Measurements from ENCODE around the gene IRX4. TPM values are rescaled to one million over a fixed set of nuclear protein-coding genes. Genes with fewer than 3 reads are reported as not detected.

The IRX4 gene
- total RNA-seq, 3 donors from 2014 or later = not detected

- Histone ChIP-seq H3K4me3 (no peak overlapping the region), H3K36me3 (ENCODE audit: low read depth) (no peaks in the 10 kb centered on the region), H3K9me3 (no peaks in the 10 kb centered on the region), H3K4me1 (ENCODE audit: low read depth) (peaks cover 2% of the 10 kb centered on the region)
- TF ChIP-seq CTCF (IDR thresholded peaks at IDR 0.05) = no peak
- DNase-seq (no peak), ATAC-seq (no peak)
- intact Hi-C loops (cut with DNase I, micrococcal nuclease) = no loop called here
These were observed 22.6 kb downstream of the IRX4 start for GRCh38 chr5:1860021-1860610.

DNA sequence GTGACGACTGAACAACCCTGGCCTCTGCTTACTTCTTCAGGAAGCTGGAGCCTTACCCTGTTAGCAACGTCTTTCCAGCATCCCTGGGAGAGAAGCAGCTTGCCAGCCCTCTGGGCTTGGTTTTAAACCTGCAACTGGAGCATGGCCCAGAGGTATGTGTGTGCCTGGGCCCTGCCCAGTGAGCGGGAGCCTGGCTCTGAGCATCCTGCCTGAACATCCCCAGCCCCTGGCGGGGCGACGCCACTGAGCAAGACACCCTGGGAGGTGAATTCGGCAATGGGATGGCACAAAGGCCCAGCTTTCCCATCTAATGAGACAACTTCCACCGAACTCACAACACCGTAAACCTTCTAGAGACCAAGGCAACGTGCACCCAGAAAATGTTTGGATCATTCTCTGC lies 23.6 kb downstream of the IRX4 start:
- Histone ChIP-seq H3K4me3 (no peak overlapping the region), H3K9me3 (no peaks in the 10 kb centered on the region), H3K36me3 (ENCODE audit: low read depth) (no peaks in the 10 kb centered on the region), H3K4me1 (ENCODE audit: low read depth) (no peaks in the 10 kb centered on the region)
- TF ChIP-seq CTCF (IDR thresholded peaks at IDR 0.05) = no peak
- DNase-seq = no peak
- intact Hi-C loops (cut with DNase I, micrococcal nuclease) = no loop called here
- no peak for ATAC-seq

GRCh38 chr5:1858436-1858835 lies 24.3 kb downstream of the IRX4 start:
- intact Hi-C loops (cut with DNase I, micrococcal nuclease) = no loop called here
- TF ChIP-seq CTCF (IDR thresholded peaks at IDR 0.05) = no peak
- Histone ChIP-seq H3K9me3 (no peaks in the 10 kb centered on the region), H3K36me3 (ENCODE audit: low read depth) (no peaks in the 10 kb centered on the region), H3K4me3 (no peak overlapping the region), H3K4me1 (ENCODE audit: low read depth) (no peaks in the 10 kb centered on the region)
- no peak for ATAC-seq
- DNase-seq = no peak

DNA sequence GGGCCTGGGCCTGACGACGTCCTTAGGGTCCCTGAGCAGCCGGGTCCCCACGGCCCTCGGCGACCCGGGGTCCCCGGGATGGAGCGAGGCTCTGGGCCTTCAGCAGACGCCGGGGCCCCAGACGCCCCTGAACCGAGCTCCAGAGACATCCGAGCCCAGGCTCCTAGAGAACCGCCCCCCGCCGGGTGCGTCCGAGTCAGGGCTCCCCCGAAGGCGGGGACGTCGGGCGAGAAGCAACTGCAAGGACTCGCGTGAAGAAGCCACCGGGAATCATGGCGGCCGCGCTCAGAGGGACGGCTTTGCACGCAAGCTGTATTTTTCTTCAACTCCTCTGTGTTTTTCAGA lies 25.5 kb downstream of the IRX4 start:
- no peak for TF ChIP-seq CTCF (IDR thresholded peaks at IDR 0.05)
- Histone ChIP-seq H3K9me3 (no peaks in the 10 kb centered on the region), H3K4me1 (ENCODE audit: low read depth) (no peaks in the 10 kb centered on the region), H3K36me3 (ENCODE audit: low read depth) (no peaks in the 10 kb centered on the region), H3K4me3 (no peak overlapping the region)
- intact Hi-C loops (cut with DNase I, micrococcal nuclease) = no loop called here
- DNase-seq (no peak), ATAC-seq (no peak)

DNA sequence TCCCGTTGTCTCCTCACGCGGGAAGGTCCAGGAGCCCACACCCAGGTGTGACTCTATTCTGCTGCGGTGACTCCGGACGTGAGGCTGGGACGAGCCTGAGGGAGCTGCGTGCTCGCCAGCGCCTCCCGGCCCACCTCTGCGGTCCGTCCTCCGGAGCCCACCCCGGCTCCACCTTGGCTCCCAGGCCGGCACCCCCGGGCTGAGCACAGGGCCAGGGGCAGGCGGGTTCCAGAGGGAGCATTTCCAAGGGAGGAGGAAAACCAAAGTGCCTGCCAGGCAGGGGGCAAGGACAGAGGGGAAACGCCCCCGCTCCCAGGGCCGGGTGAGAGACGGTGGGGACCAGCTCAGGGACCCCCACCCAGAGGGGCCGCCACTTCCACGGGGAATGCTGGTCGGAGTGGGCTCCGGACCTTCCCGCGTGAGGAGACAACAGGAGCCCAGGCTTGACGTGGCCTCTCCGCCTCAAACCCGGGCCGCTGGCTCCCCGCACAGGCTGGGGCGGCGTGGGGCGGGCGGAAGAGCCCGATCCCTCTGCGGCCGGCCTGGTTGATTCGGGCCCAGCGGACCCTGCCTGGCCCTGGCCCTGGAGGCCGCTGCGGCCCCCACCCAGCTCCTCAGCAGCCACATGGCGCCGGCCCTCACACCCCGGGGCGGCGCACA lies 26.0 kb downstream of the IRX4 start:
- DNase-seq (no peak), ATAC-seq (no peak)
- Histone ChIP-seq H3K4me1 (ENCODE audit: low read depth) (no peaks in the 10 kb centered on the region), H3K9me3 (no peaks in the 10 kb centered on the region), H3K4me3 (no peak overlapping the region), H3K36me3 (ENCODE audit: low read depth) (no peaks in the 10 kb centered on the region)
- intact Hi-C loops (cut with DNase I, micrococcal nuclease) = no loop called here
- no peak for TF ChIP-seq CTCF (IDR thresholded peaks at IDR 0.05)

All from mucosa of descending colon (tissue), 3 donors.